HG02973 (cell line): ENCODE data around the gene TMEM220.
A peak's percentile ranks its signal among the peaks of the same experiment; 100 is the strongest.
"Not testable (repeated sequence)": the region's sequence is repeated elsewhere in the genome, so short reads cannot be mapped to it uniquely, and the experiment has no call there.

Experiments
- ATAC-seq: cut with Tn5 transposase; IDR thresholded peaks from one replicate; pipeline ENCODE4 v1.9.1; 2021; ENCODE audit warnings: moderate library complexity; ENCODE audit not compliant: unreplicated experiment

Gene TMEM220

DNA sequence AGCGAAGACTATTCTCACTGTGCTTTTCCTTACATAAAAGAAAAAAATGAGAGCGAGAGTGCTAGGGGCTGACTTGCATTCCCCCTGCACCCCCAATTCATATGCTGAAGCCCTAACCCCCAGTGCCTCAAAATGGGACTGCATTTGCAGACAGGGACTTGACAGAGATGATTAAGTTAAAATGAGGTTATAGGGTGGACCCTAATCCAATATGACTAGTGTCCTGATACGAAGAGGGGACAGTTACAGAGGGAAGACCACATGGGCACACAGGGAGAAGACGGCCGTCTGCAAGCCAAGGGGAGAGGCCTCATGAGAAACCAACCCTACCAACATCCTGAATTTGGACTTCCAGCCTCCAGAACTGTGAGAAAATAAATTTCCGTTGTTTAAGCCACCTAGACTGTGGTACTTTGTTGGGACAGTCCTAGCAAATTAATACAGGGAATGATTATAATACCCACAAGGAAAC is 1.6 kb upstream of the TMEM220 start:
- no peak for ATAC-seq

DNA sequence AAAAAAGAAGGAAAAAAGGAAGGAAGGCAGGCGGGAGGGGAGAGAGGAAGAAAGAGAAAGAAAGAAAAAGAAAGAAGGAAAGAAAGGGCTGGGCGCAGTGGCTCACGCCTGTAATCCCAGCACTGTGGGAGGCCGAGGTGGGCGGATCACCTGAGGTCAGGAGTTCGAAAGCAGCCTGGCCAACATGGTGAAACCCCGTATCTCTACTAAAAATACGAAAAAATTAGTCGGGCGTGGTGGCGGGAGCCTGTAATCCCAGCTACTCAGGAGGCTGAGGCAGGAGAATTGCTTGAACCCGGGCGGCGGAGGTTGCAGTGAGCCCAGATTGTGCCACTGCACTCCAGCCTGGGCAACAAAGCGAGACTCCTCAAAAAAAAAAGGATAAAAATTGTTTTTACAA is 424 bp upstream of the TMEM220 start:
- not testable (repeated sequence) for ATAC-seq

DNA sequence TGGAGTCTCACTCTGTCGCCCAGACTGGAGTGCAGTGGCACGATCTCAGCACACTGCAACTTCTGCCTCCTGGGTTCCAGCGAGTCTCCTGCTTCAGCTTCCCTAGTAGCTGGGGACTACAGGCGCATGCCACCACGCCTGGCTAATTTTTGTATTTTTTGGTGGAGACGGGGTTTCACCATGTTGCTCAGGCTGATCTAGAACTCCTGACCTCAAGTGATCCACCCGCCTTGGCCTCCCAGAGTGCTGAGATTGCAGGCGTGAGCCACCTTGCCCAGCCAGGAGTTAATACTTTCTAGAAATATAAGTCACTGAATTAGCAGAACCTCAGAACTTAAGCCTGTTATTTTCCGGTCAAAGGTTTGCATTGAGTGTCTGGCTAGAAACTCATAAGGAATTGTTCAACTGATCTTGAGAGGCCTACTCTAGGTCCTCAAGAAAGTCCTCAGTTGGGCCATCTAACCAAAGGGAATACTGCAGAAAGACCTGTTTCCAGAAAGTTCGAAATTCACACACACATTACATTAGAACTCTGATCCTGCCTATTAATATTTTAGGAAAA is 1.4 kb downstream of the TMEM220 start:
- ATAC-seq = no peak

DNA sequence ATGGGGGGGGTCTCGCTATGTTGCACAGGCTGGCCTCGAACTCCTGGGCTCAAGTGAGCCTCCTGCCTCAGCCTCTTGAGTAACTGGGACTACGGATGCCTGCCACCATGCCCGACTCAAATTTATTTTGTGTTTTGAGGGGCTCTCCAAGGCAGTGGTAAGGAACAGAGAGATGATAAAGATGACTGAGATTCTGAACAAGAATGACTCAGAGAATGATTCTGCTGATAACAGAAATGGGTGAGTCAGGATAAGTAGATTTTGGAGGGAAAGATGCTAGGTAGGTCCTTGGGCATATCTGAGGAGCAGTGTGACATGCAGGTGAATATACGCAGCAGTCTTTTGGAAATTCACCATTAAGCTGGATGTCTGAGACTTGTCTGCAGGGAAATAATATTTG is 2.6 kb downstream of the TMEM220 start:
- ATAC-seq = no peak

DNA sequence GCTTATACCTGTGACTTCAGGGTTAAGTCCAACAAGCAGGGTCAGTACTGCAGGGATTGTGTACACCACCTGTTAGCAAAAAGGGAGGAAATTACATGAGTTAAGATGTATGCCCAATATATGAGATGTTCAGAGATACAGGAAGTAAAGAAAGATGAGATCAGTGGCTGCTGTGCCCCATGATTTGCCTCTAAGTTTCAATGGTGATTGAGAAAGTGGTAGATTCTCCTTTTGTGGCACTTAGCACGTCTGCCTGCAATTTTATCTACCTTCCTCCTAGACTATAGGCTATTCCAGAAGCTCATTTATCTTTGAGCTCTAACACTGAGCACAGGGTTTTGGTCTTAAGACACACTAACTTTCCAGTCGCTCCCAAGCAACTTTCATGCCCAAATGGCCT is 3.6 kb downstream of the TMEM220 start:
- no peak for ATAC-seq

DNA sequence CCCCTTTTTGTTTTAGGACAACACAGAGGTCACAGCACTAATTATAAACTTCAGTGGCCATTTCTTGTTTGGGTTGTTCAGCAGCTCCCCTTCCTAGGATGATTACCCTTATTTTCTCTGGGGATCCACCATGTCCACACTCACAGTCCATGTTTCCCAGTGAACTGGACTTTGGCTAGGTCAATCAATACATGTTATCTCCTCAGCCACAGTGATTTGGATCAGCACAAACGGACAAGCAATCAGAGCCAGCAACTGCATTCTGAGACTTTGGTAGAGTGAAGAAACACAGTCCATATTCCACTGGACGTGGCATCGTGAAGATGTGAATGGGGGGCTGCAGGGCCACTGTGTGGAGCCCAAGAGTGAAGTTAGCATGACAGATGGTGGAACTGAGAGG is 4.6 kb downstream of the TMEM220 start:
- no peak for ATAC-seq

DNA sequence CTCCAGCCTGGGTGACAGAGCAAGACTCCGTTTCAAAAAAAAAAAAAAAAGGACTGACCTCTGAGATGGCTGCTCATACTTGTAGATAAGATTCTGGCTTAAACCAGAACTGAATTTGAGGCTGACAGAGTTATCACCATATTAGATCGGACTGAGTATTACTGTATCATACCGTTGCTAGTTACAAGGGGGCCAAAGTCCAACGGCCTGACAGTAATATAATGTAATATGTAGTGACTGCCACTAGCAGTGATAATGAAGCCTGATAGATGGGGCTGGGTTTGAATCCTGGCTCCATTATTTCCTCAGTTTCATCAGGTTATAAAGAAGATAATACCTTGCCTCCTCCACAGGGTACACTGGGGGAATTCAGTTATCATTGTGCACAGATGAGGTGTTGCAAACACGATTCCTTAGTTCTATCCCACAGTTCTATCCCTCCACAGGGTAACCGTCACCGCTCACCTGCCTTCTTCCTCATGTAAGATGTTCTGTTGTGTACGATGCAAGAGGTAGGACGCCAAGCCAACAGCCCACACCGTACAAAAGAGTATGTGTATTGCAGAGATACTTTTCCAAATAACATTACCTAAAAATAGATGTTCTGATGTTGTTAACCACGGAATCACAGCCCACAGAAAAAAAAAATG is 5.2 kb downstream of the TMEM220 start:
- ATAC-seq = no peak

DNA sequence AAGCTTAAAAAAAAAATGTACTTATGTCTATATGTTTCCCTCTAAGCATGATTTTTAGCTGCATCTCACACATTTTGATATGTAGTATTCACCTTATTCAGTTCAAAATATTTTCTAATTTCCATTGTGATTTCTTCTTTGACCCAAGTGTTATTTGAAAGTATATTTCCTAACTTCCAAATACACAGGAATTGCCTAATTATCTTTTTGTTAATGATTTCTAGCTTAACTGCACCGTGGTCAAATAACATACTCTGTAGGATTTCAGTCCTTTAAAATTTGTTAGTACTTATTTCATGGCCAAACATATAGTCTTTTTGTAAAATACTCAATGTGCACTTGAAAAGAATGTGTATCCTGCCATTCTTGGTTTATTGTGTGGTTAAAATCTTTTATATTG is 11.3 kb downstream of the TMEM220 start:
- ATAC-seq = no peak

DNA sequence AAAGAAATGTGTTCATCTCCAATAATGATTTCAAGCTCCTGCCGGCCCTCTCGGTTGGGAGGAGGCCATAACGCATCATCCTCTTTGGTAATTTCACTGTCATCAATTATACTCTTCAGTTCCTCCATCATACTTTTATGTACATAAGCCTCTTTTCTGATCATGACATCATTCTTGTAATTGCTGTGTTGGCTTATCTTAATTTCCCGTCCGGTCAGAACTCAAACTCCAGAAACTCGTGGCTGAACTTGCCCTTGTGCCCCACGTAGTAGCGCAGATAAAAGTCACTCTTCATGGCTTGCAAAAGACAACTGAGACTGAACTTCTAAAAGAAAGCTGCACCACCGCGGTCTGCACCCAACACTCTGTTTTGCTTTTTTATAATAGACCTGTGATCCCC is 13.6 kb downstream of the TMEM220 start:
- ATAC-seq = no peak

DNA sequence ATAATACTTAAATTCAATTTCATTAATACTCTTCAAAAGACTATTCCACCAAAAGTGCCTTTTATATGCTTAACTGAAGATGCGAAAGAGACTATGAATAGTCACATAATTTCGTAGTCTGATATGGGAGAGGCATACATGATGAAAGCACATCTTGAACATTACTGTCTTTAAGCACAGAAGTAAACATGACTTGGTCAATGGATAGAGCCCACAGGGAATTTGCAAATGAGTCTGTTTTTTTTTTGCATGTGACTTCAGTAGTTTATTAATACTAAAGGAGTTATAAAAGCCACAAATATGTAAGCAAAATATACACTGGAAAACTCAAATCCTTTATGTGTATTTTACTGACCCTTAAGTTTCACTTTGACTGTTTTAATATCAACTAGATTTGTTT is 16.5 kb downstream of the TMEM220 start:
- ATAC-seq = no peak

DNA sequence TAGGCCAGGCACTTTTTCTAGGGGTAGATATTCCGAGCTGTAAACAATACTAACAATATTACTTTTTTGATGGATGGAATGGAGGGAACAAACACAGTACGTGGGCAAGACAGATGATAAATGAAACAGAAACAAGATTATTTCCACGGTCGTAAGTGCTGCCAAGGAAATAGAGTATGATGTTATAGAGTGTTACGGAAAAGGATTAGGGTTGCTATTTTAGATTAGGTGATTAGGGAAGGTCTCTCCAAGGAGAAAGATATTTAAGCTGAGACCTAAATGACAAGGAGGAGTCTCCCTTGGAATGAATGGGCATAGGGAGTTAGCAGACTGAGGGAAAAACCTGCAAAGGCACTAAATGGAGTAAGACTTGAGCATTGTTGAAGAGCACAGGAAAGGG is 24.1 kb downstream of the TMEM220 start:
- ATAC-seq = no peak

DNA sequence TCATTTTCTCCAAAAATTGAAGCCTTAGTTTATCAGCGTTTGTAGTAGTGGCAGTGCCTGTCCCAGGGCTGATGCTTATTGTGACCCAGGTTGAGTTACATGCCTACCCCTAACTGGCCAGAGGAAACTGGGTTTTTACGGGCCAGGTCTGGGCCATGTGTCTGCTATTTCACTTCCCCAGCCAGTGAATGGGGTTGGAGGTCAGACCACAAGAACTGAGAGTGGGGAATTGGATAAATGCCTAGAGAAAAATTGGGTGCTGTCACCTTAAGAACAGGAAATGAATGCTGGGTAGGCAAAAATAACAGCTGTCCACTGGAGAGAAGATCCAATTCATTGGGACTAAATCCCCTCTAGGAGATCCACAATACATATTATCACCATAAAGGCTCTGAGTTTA is 27.2 kb downstream of the TMEM220 start:
- no peak for ATAC-seq

DNA sequence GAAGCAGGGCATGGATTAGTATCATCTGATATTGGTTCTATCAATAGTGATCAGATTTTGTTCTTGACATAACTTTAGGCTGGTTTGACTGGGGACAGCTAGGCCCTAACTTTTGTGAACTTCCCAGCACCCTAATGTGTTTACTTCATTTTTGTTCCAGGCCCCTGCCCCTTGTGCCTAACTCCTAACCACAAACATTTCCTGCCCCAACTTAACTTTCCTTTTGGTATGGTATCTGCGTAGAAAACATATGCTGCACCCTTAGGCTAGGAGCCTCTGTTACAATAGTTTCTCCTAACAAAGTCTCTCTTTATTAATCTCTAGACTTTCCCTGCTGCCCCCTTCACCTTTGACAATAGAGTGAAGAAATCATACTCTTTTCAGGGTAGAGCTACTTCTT is 30.0 kb downstream of the TMEM220 start:
- no peak for ATAC-seq

DNA sequence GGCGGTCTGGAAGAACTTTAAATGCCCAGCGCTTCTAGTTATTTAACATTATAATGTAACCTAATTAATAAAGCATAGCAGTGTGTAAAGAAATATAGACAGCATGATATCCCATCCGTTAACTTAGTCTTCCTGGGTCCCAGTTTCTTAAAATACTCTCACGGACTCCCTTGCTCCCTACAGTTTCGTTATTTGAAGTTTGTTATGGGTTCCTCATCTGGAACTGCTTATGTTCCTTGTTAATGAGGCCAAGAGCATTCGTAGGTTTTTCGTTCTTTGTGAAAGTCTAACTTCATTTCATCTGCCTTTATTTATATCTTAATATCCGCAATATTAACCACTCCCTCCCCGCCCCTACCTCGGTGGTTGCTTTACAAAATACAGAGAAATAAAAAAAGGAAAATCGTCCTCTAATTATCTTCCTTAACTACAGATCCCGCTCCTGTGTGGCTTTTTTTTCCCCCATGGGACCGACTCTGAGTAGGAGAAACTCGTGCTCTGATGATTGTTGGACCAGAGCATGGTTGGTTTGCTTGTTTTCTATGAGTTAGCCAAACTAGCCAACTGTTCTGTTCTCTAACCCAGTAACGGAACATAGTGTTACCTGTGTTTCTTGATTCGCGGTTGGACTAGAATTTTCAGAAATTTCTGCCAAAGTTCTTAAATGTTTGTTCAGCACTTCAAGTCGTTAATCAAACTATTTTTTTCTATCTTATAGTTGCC is 31.6 kb downstream of the TMEM220 start:
- ATAC-seq = no peak

DNA sequence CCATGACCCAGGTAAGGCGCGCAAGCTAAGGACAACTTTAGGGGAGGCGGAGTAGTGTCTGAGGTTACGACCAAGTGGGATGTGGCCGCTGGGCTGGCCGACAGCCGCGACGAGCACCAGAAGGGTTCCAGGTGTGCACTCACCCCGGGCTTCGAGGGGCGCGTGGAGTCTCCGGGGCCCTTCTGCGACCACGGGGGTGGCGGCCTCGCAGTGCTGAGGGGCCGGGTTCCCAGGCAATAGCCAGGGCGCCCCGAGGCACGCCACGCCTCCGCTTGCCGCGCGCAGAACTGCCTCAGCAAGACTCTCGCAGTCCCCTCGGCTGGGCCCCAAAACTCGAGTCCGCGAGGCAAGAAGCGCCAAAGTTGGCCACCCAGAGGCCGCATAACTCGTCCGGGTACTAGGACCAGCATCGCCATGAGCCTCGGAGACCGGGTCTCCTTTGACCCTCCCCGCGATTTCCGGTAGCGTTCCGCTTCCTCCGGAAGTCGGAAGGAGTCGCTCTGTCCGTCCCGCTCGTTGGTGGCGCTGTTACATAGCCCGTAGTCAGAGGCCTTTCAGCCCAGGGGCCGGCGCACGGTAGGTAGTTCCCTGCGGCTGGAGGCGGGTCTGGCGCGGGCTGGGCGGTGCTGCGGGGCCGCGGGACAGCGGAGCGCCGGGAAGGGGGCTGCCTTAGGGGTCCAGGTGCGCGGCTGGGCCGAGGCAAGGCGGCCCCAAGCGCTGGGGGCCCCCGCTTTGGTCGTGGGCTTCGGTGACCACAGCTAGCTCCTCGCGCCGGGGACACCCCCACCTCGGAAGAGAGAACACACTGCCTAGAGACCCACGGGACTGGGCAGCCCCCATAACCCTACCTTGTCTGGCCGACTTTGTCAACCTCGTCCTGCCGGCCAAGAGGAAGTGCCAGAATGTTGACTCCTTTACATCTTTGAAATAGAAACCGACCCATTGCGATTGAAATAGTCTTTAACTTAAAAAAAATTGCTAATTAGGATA is 32.4 kb downstream of the TMEM220 start, which contains the start of the genes ADPRM and SCO1:
ADPRM (plus strand) TSS at position 503 of the 990 bp plus-strand sequence. CDS start 7,333 bp downstream, outside the sequence.
SCO1 (minus strand) TSS at position 442 of the 990 bp plus-strand sequence; CDS start at position 416, 26 bp downstream.
- peak; percentile 96 for ATAC-seq

DNA sequence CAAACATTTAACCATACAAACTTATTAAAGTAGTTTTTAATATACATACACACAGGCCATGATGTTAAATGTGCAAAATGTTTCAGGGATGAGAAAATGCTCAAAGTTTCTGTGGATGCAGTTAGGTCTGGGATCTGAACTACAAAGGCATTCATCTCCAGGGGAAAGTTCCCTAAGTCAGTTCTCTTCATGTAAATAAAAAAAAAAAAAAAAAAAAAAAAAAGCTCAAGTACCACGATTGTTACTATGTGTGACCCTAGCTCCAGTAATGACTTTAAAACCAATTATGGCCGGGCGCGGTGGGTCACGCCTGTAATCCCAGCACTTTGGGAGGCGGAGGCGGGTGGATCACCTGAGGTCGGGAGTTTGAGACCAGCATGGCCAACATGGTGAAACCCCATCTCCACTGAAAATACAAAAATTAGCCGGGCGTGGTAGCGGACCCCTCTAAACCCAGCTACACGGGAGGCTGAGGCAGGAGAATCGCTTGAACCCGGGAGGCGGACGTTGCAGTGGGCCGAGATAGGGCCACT is 33.9 kb downstream of the TMEM220 start:
- ATAC-seq = not testable (repeated sequence)

DNA sequence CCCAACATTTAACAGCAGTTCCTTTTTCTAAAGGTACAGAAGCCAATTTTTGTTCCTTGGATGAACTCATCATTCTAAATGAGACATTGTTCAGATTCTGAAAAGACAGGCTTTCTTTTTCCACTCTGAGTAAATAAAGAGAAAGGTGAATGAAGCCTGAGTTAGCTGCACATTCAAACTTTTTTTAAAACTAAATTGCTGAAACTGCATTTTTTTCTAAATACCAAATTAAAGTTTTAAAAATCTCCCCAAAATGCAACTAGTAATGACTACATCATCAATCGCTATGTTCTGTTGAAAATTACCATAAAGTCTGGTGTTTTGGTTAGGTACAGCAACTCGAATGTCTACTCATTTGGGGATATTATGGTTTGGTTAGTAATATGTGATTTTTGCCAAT is 42.3 kb downstream of the TMEM220 start:
- ATAC-seq = no peak

DNA sequence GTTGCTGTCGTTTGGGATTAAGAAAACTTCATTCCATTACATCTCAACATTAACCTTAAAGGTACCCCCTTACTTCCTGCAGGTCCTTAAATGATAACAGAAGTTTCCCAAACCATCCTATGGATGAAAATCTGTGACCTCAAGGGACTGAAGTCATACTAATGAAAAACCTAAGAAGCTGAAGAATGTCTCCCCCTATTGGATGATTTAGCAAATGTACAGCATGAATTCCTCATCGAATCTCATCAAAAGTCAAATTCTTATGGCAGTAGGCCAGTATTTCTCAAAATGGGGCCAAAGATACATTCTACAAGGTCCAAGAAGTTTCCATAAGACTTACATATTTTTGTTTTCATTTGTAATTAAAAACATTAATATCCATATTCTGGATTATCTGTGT is 46.0 kb downstream of the TMEM220 start:
- no peak for ATAC-seq

DNA sequence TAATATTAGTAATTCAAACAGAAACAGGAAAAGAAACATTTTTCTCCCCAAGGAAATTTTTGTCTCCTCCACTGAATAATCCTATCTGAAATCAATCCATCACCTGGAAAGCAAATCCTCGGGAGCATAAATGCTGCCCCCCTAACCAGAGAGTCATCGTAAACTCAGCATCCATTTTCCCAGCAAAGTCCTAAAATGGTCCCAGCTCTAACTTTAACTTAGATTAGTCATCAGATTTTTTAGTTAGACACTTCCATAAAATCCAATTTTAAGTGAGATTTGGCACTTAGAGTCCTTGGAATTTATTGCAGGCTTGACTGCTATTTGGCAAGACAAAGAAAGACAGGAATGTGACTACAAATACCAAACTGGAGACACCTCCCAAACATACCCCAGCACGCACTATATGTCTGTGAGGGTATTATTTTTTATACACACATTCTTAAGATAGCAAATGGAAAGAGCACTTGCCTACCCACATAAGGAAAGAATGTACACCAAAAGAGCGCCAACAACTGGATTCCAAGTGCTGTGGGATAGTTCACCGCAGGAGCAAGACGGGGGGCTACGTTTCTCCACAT is 47.9 kb downstream of the TMEM220 start:
- ATAC-seq = no peak

DNA sequence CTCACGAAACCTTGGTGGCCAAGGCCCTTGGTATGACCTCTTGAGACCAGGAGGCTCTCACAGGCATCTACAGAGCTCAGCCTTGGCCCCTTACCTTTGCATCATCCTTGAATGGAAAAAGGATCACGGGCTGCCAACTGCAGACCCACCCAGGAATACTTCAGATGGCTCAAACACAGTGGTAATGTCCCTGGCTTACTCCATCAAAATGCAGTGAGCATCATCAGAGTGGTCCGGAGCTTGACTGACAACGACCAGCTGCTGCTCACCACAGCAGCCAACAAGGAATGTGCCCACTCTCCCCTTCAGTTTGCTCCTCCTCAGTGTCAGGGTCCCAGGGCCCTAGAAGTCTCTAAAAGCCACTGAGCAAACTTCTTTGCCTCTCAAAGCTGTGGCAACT is 55.1 kb downstream of the TMEM220 start:
- no peak for ATAC-seq
